Kidney (tissue), 14 donors: ENCODE results near the gene KRT31. TPM values are rescaled to one million over a fixed set of nuclear protein-coding genes. Genes with fewer than 3 reads are reported as not detected.

Experiments used
- DNase-seq, 5 donors: peaks; one replicate each; pipeline ENCODE4 v3.0.0-alpha.2; 2013 to 2020
- FAIRE-seq: peaks from 2 replicates; lab custom pipeline; 2012; peaks lifted over from hg19 to GRCh38; lab: Jason Lieb, UNC
- H3K27ac ChIP-seq, 2 donors: one replicate each; pipeline ENCODE4 v1.7.0; 2013; ENCODE audit warnings: low read depth in 2 of 2, low read length in 2 of 2, inconsistent platforms in 1 of 2
- H3K27me3 ChIP-seq: one replicate; pipeline ENCODE4 v1.7.1; 2013; ENCODE audit warnings: low read length, inconsistent platforms; ENCODE audit not compliant: control insufficient read depth, insufficient read depth
- H3K36me3 ChIP-seq, 3 donors: one replicate each; pipeline versions ENCODE4 v1.7.0 to v1.7.1; 2013; ENCODE audit warnings: low read length in 3 of 3, control low read depth in 1 of 3, inconsistent platforms in 1 of 3; ENCODE audit not compliant: insufficient read depth in 3 of 3, control insufficient read depth in 2 of 3
- H3K4me1 ChIP-seq, 3 donors: one replicate each; pipeline versions ENCODE4 v1.7.0 to v1.7.1; 2013; ENCODE audit warnings: low read length in 3 of 3, inconsistent platforms in 1 of 3, low read depth in 1 of 3; ENCODE audit not compliant: control insufficient read depth in 2 of 3, insufficient read depth in 2 of 3
- H3K4me3 ChIP-seq, 3 donors: one replicate each; pipeline versions ENCODE4 v1.7.0 to v1.8.1; 2013; ENCODE audit warnings: low read length in 3 of 3, control low read depth in 1 of 3, inconsistent platforms in 1 of 3
- H3K9ac ChIP-seq, 3 donors: one replicate each; pipeline versions ENCODE4 v1.7.0 to v1.7.1; 2013; ENCODE audit warnings: low read length in 3 of 3, control low read depth in 1 of 3, inconsistent platforms in 1 of 3
- H3K9me3 ChIP-seq, 3 donors: one replicate each; pipeline versions ENCODE4 v1.7.0 to v1.7.1; 2013; ENCODE audit warnings: low read length in 3 of 3, control low read depth in 1 of 3, inconsistent platforms in 1 of 3; ENCODE audit not compliant: control insufficient read depth in 2 of 3, insufficient read depth in 1 of 3
- intact Hi-C: fragments of 100-400 bp; cut with DNase I; formaldehyde crosslinking; loops from one replicate; pipeline ENCODE4 v1.11.1; 2022
- polyA plus RNA-seq: library from polyadenylated mRNA; stranded (reverse); fragments of 350-450 nt; fragmentation: Illumina TruSeq; extraction: RNeasy Lipid Tissue Mini Kit (QIAGEN cat#74804); gene quantifications from one replicate; pipeline ENCODE4 v1.2.3, GENCODE V29; 2014; ENCODE audit warnings: low read depth, low replicate concordance; ENCODE audit not compliant: insufficient read depth
- total RNA-seq: library from RNA; stranded (reverse); fragmentation: NEBNext Ultra II Directional; extraction: Animal tissue kit (Norgen Biotek cat#: 25700); gene quantifications from one replicate; pipeline ENCODE4 v1.2.1, GENCODE V29; 2021
- TF ChIP-seq, protein P1 (sequence below): IDR thresholded peaks from 3 replicates; pipeline ENCODE4 v1.5.1; 2012; ENCODE audit warnings: mild to moderate bottlenecking, moderate library complexity, borderline replicate concordance; ENCODE audit not compliant: insufficient read depth; ENCODE audit errors: extremely low read depth
- donor health status: control.
- donor health status: control.
- donor health status: control.
- donor health status: control.
- donor health status: control.
- donor health status: DM: yes; HTN: yes; CAD: no.
- donor health status: Normal renal cell carcinoma (clear cell type).

KRT31 gene
- total and polyA plus RNA-seq, 2 donors from 2014 or later: not detected

DNA sequence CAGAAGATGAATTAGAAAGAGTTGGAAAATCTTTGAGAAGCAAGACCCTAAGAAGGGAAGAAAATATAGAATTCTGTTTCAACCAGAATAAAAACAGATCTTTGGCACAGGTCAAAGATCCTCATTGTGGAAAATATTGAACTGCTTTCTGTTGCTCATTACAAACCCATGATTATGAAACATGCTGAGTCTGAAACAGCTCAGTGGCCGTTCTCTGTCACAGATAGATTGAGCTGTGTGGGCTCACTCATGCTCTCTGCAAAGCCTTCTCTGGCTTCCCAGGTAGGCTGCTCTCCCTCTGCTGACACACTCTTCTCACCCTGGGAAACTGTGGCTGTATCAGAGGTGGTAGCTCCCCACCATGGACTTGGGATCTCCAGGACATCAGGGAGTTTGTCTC, 46.8 kb upstream of the KRT31 start:
- DNase-seq (no peak), FAIRE-seq (no peak)
- Histone ChIP-seq H3K4me1 (no peaks in the 10 kb centered on the region), H3K4me3 (no peak overlapping the region), H3K27me3 (no peaks in the 10 kb centered on the region), H3K36me3 (no peaks in the 10 kb centered on the region), H3K9me3 (no peaks in the 10 kb centered on the region), H3K9ac (no peak overlapping the region), H3K27ac (no peak overlapping the region)
- intact Hi-C loops: no loop called here
- TF ChIP-seq, protein P1, sequence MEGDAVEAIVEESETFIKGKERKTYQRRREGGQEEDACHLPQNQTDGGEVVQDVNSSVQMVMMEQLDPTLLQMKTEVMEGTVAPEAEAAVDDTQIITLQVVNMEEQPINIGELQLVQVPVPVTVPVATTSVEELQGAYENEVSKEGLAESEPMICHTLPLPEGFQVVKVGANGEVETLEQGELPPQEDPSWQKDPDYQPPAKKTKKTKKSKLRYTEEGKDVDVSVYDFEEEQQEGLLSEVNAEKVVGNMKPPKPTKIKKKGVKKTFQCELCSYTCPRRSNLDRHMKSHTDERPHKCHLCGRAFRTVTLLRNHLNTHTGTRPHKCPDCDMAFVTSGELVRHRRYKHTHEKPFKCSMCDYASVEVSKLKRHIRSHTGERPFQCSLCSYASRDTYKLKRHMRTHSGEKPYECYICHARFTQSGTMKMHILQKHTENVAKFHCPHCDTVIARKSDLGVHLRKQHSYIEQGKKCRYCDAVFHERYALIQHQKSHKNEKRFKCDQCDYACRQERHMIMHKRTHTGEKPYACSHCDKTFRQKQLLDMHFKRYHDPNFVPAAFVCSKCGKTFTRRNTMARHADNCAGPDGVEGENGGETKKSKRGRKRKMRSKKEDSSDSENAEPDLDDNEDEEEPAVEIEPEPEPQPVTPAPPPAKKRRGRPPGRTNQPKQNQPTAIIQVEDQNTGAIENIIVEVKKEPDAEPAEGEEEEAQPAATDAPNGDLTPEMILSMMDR: no peak

DNA sequence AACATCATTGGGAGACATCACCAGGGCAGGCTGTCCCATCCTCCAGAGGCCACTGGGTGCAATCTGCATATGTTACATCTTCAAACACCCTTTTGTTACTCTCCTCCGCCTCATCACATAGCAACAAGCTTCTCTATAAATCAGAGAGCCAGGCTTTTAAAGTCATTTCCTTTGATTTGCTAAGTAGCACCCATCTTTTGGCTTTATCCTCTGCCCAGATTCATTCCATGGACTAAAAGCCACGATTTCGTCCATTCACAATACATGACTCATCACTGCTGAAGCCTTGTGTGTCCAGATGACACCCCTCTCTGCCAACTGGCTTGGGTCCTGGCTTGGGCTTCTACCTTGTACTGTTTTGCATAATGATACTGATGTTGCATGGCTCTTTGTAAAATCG, 45.3 kb upstream of the KRT31 start:
- Histone ChIP-seq H3K9me3 (no peaks in the 10 kb centered on the region), H3K4me1 (no peaks in the 10 kb centered on the region), H3K36me3 (no peaks in the 10 kb centered on the region), H3K9ac (no peak overlapping the region), H3K27me3 (no peaks in the 10 kb centered on the region), H3K4me3 (no peak overlapping the region), H3K27ac (no peak overlapping the region)
- intact Hi-C loops: no loop called here
- no peak for FAIRE-seq
- TF ChIP-seq, protein P1: no peak
- no peak for DNase-seq

DNA sequence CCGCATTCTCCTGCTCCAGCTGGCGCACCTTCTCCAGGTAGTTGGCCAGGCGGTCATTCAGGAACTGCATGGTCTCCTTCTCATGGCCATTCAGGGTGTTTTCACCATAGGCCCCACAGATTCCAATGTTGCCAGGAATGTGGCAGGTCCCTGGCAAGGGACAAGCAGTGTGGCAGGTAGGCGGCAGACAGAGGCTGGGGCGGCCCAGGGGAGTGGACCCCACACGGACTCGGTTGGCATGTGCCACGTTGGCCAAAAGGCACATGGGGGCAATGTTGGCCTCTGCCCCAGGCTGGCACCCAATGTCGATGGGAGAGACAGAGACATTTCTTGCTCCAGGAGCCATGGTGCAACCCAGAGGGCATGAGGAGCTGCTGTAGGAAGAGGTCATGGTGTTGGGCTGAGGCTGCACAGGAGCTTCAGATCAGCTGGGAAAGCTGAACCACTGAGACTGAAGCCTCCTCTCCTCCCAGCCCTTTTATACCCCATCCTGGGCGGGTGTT, 43.2 kb upstream of the KRT31 start, which contains the start of gene KRT38:
Gene KRT38, minus strand, starts transcription at position 453 of the 503 bp plus-strand sequence. Its CDS starts 62 bp downstream, at position 391.
- no peak within 1 kb of the TSS for H3K4me3 ChIP-seq
- no peaks in the 10 kb centered on the region for H3K9me3 ChIP-seq
- DNase-seq (no peak), FAIRE-seq (no peak)
- H3K9ac ChIP-seq: no peak within 1 kb of the TSS
- H3K4me1 ChIP-seq: no peaks in the 10 kb centered on the region
- no peak within 1 kb of the TSS for H3K27ac ChIP-seq
- TF ChIP-seq, protein P1: no peak
- no peaks in the 10 kb centered on the region for H3K36me3 ChIP-seq
- intact Hi-C loops: no loop called here
- H3K27me3 ChIP-seq: no peaks in the 10 kb centered on the region

GRCh38 chr17:41439375-41439774, 42.0 kb upstream of the KRT31 start:
- Histone ChIP-seq H3K9ac (no peak overlapping the region), H3K4me1 (no peaks in the 10 kb centered on the region), H3K27ac (no peak overlapping the region), H3K4me3 (no peak overlapping the region), H3K9me3 (no peaks in the 10 kb centered on the region), H3K27me3 (no peaks in the 10 kb centered on the region), H3K36me3 (no peaks in the 10 kb centered on the region)
- TF ChIP-seq, protein P1: no peak
- intact Hi-C loops: no loop called here
- no peak for DNase-seq
- FAIRE-seq: no peak
